DND-41 (cell line): ENCODE results near the gene IL2RA.

Experiments
- CTCF ChIP-seq: IDR thresholded peaks from 2 replicates; pipeline ENCODE4 v1.5.1; 2012; ENCODE audit warnings: borderline replicate concordance, low read length, moderate library complexity, mild to moderate bottlenecking; ENCODE audit not compliant: poor library complexity, severe bottlenecking; ENCODE audit errors: extremely low read depth
- EZH2 ChIP-seq: IDR thresholded peaks from 3 replicates; pipeline ENCODE4 v1.6.1; 2012; ENCODE audit warnings: borderline replicate concordance, low read depth, mild to moderate bottlenecking, moderate library complexity, low read length, inconsistent platforms; ENCODE audit not compliant: severe bottlenecking

- TF ChIP-seq CTCF (no peak), EZH2 (no peak)
Observed at GRCh38 chr10:6097063-6097462, 34.9 kb upstream of the IL2RA start.
